Sigmoid colon (tissue), 4 donors: ENCODE measurements around the gene POU6F1.
"Not testable (repeated sequence)": the region's sequence is repeated elsewhere in the genome, so short reads cannot be mapped to it uniquely, and the experiment has no call there.

Source experiments
- EP300 ChIP-seq, 4 donors: sonication (generic); formaldehyde crosslinking; IDR thresholded peaks; one replicate each; pipeline ENCODE4 v1.6.1; 2017; ENCODE audit warnings: antibody characterized with exemption in 4 of 4
- TF ChIP-seq, protein P1 (sequence below), 4 experiments: fragments of 450-650 bp in 3 of 4; fragments of 200-600 bp in 1 of 4; IDR thresholded peaks; one replicate each; pipeline ENCODE4 v1.5.1; 2016 to 2019; ENCODE audit warnings: antibody characterized with exemption in 4 of 4, mild to moderate bottlenecking in 3 of 4, moderate library complexity in 2 of 4

DNA sequence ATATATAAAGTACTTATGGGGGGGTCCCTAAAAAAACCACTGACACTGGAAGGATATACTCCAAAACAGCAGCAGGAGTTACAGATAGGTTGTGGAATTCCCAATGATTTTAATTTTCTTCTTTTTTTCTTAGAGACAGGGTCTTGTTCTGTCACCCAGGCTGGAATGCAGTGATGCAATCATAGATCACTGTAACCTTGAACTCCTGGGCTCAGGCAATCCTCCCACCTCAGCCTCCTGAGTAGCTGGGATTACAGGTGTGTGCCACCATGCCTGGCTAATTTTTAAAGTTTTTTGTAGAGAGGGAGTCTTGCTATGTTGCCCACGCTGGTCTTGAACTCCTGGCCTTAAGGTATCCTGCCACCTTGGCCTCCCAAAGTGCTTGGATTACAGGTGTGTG is 41.7 kb upstream of the POU6F1 start:
- TF ChIP-seq EP300 (IDR thresholded peaks at IDR 0.05), result not testable (repeated sequence)
- TF ChIP-seq, protein P1, sequence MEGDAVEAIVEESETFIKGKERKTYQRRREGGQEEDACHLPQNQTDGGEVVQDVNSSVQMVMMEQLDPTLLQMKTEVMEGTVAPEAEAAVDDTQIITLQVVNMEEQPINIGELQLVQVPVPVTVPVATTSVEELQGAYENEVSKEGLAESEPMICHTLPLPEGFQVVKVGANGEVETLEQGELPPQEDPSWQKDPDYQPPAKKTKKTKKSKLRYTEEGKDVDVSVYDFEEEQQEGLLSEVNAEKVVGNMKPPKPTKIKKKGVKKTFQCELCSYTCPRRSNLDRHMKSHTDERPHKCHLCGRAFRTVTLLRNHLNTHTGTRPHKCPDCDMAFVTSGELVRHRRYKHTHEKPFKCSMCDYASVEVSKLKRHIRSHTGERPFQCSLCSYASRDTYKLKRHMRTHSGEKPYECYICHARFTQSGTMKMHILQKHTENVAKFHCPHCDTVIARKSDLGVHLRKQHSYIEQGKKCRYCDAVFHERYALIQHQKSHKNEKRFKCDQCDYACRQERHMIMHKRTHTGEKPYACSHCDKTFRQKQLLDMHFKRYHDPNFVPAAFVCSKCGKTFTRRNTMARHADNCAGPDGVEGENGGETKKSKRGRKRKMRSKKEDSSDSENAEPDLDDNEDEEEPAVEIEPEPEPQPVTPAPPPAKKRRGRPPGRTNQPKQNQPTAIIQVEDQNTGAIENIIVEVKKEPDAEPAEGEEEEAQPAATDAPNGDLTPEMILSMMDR (IDR thresholded peaks at IDR 0.05), result not testable (repeated sequence)
